HEK293T (cell line): ENCODE results near the gene DVL2.

Experiments used
- CTCF ChIA-PET: fragments of 350-600 bp; formaldehyde crosslinking; extraction: SDS; loops from one replicate; lab custom pipeline; 2021; ENCODE audit warnings: antibody characterized with exemption, inconsistent platforms; lab: Yijun Ruan, JAX
- POLR2A ChIA-PET: fragments of 350-600 bp; formaldehyde crosslinking; extraction: SDS; loops from one replicate; lab custom pipeline; 2020; ENCODE audit warnings: antibody characterized with exemption, inconsistent platforms; lab: Yijun Ruan, JAX
- DNase-seq: peaks from one replicate; pipeline ENCODE4 v3.0.0; 2012; ENCODE audit warnings: mixed read lengths; ENCODE audit errors: extremely low spot score
- ARNT ChIP-seq: fragments of 450-650 bp; IDR thresholded peaks from 2 replicates; pipeline ENCODE4 v1.6.1; 2017; ENCODE audit warnings: mild to moderate bottlenecking
- BHLHE40 ChIP-seq: fragments of 450-650 bp; IDR thresholded peaks from 2 replicates; pipeline ENCODE4 v1.6.1; 2016; ENCODE audit warnings: mild to moderate bottlenecking, moderate library complexity, borderline replicate concordance
- CTBP1 ChIP-seq: fragments of 450-650 bp; IDR thresholded peaks from 2 replicates; pipeline ENCODE4 v1.6.1; 2016; ENCODE audit warnings: borderline replicate concordance
- ELF4 ChIP-seq: fragments of 450-650 bp; IDR thresholded peaks from 2 replicates; pipeline ENCODE4 v1.6.1; 2017; ENCODE audit warnings: antibody characterized with exemption
- FOXA1 ChIP-seq: fragments of 450-650 bp; IDR thresholded peaks from 2 replicates; pipeline ENCODE4 v1.6.1; 2016; ENCODE audit warnings: mild to moderate bottlenecking
- FOXK2 ChIP-seq: fragments of 450-650 bp; IDR thresholded peaks from 2 replicates; pipeline ENCODE4 v1.6.1; 2016; ENCODE audit warnings: mild to moderate bottlenecking
- FOXM1 ChIP-seq: fragments of 450-650 bp; IDR thresholded peaks from 2 replicates; pipeline ENCODE4 v1.6.1; 2017; ENCODE audit warnings: mild to moderate bottlenecking, borderline replicate concordance
- HDGF ChIP-seq: fragments of 450-650 bp; IDR thresholded peaks from 2 replicates; pipeline ENCODE4 v1.6.1; 2017; ENCODE audit warnings: antibody characterized with exemption, borderline replicate concordance
- L3MBTL2 ChIP-seq: fragments of 450-650 bp; conservative IDR thresholded peaks from 2 replicates; pipeline ENCODE4 v1.6.1; 2016; ENCODE audit warnings: mild to moderate bottlenecking
- LEF1 ChIP-seq: fragments of 450-650 bp; IDR thresholded peaks from 2 replicates; pipeline ENCODE4 v1.6.1; 2017; ENCODE audit warnings: mild to moderate bottlenecking, borderline replicate concordance
- NFRKB ChIP-seq: fragments of 450-650 bp; IDR thresholded peaks from 2 replicates; pipeline ENCODE4 v1.6.1; 2016; ENCODE audit warnings: mild to moderate bottlenecking, moderate library complexity
- PKNOX1 ChIP-seq: fragments of 450-650 bp; IDR thresholded peaks from 2 replicates; pipeline ENCODE4 v1.6.1; 2016
- SP1 ChIP-seq: fragments of 450-650 bp; IDR thresholded peaks from 2 replicates; pipeline ENCODE4 v1.6.1; 2017
- SUZ12 ChIP-seq: fragments of 450-650 bp; IDR thresholded peaks from 2 replicates; pipeline ENCODE4 v1.6.1; 2016; ENCODE audit warnings: mild to moderate bottlenecking
- TARDBP ChIP-seq: fragments of 450-650 bp; IDR thresholded peaks from 2 replicates; pipeline ENCODE4 v1.6.1; 2016
- ZNF384 ChIP-seq: fragments of 450-650 bp; IDR thresholded peaks from 2 replicates; pipeline ENCODE4 v1.6.1; 2016

The DVL2 gene

GRCh38 chr17:7207120-7208001, 27.0 kb downstream of the DVL2 start:
- ChIA-PET POLR2A (no interaction called here), CTCF (no interaction called here)
- TF ChIP-seq ELF4 = no peak
- TF ChIP-seq PKNOX1 = no peak
- TF ChIP-seq SP1 = no peak
- TF ChIP-seq ZNF384 = no peak
- TF ChIP-seq FOXA1 = no peak
- no peak for TF ChIP-seq LEF1
- no peak for TF ChIP-seq ARNT
- TF ChIP-seq SUZ12 = no peak
- no peak for TF ChIP-seq BHLHE40
- TF ChIP-seq NFRKB = no peak
- no peak for TF ChIP-seq L3MBTL2
- no peak for TF ChIP-seq TARDBP
- TF ChIP-seq HDGF = no peak
- TF ChIP-seq FOXK2 = no peak
- no peak for TF ChIP-seq CTBP1
- no peak for TF ChIP-seq FOXM1
- no peak for DNase-seq

- no peak for TF ChIP-seq L3MBTL2
- no peak for TF ChIP-seq FOXA1
- TF ChIP-seq LEF1 = no peak
- no peak for TF ChIP-seq HDGF
- no peak for TF ChIP-seq ARNT
- TF ChIP-seq SP1 = no peak
- no peak for TF ChIP-seq ELF4
- TF ChIP-seq FOXK2 = no peak
- TF ChIP-seq BHLHE40 = no peak
- TF ChIP-seq FOXM1 = no peak
- CTCF ChIA-PET = no interaction called here
- DNase-seq = no peak
- POLR2A ChIA-PET = no interaction called here
These were observed 28.8 kb downstream of the DVL2 start for GRCh38 chr17:7205561-7205960.

- ChIA-PET CTCF (interaction anchor here (0.7 kb wide), 1 partner anchor 9 kb away, joined by 4 read pairs; no protein-coding TSS in a partner anchor), POLR2A (no interaction called here)
- TF ChIP-seq FOXM1 (no peak), ELF4 (no peak), TARDBP (no peak), L3MBTL2 (no peak), CTBP1 (no peak), SUZ12 (no peak), PKNOX1 (no peak)
- DNase-seq = peak; percentile 74
These were observed 29.4 kb downstream of the DVL2 start for GRCh38 chr17:7204828-7205461.

- no peak for TF ChIP-seq CTBP1
- no peak for TF ChIP-seq HDGF
- no peak for TF ChIP-seq SUZ12
- POLR2A ChIA-PET = no interaction called here
- DNase-seq = no peak
- CTCF ChIA-PET = interaction anchor here (0.7 kb wide), 1 partner anchor 10 kb away, joined by 4 read pairs; no protein-coding TSS in a partner anchor
These were observed 30.0 kb downstream of the DVL2 start for GRCh38 chr17:7204336-7204735.

- TF ChIP-seq FOXA1 (no peak), TARDBP (no peak), ZNF384 (no peak)
- CTCF ChIA-PET = no interaction called here
- POLR2A ChIA-PET = no interaction called here
- no peak for DNase-seq
These were observed 30.9 kb downstream of the DVL2 start for GRCh38 chr17:7203391-7203790.

GRCh38 chr17:7196651-7197401, 37.5 kb downstream of the DVL2 start:
- TF ChIP-seq ARNT = no peak
- no peak for TF ChIP-seq ELF4
- TF ChIP-seq PKNOX1 = no peak
- no peak for DNase-seq
- POLR2A ChIA-PET = no interaction called here
- CTCF ChIA-PET = no interaction called here
